Glutamatergic neuron (in vitro differentiated cells): ENCODE results near the gene VPS45. TPM values are rescaled to one million over a fixed set of nuclear protein-coding genes. Genes with fewer than 3 reads are reported as not detected.

Experiments used
- DNase-seq: peaks from one replicate; pipeline ENCODE4 v3.0.0; 2022
- H3K27ac Mint-ChIP-seq: one replicate; pipeline ENCODE4 v1.8.0; 2020; ENCODE audit warnings: mild to moderate bottlenecking, mixed read lengths, inconsistent platforms; ENCODE audit not compliant: unreplicated experiment
- H3K27me3 Mint-ChIP-seq: one replicate; pipeline ENCODE4 v1.8.0; 2020; ENCODE audit warnings: mild to moderate bottlenecking, moderate library complexity, mixed read lengths, inconsistent platforms; ENCODE audit not compliant: unreplicated experiment
- H3K36me3 Mint-ChIP-seq: one replicate; pipeline ENCODE4 v1.8.0; 2020; ENCODE audit warnings: mild to moderate bottlenecking, mixed read lengths, inconsistent platforms; ENCODE audit not compliant: unreplicated experiment
- H3K4me1 Mint-ChIP-seq: one replicate; pipeline ENCODE4 v1.8.0; 2020; ENCODE audit warnings: mild to moderate bottlenecking, low read depth, mixed read lengths, inconsistent platforms; ENCODE audit not compliant: unreplicated experiment
- H3K4me3 Mint-ChIP-seq: one replicate; pipeline ENCODE4 v1.8.0; 2020; ENCODE audit warnings: mild to moderate bottlenecking, mixed read lengths, inconsistent platforms; ENCODE audit not compliant: unreplicated experiment
- H3K9me3 Mint-ChIP-seq: one replicate; pipeline ENCODE4 v1.8.0; 2020; ENCODE audit warnings: mild to moderate bottlenecking, moderate library complexity, mixed read lengths, inconsistent platforms; ENCODE audit not compliant: unreplicated experiment
- CTCF ChIP-seq: fragments of 200-600 bp; sonication (generic); IDR thresholded peaks from one replicate; pipeline ENCODE4 v1.5.0; 2021; ENCODE audit not compliant: partially characterized antibody, unreplicated experiment
- total RNA-seq: library from RNA; stranded (reverse); fragmentation: NEBNext Ultra II Directional; extraction: Animal tissue kit (Norgen Biotek cat#: 25700); gene quantifications from one replicate; pipeline ENCODE4 v1.2.1, GENCODE V29; 2021; ENCODE audit not compliant: unreplicated experiment

VPS45 gene
- total RNA-seq, 1 donor from 2014 or later: 60.0 TPM

- peaks cover 20% of the 10 kb centered on the region for H3K27me3 Mint-ChIP-seq
- TF ChIP-seq CTCF: no peak
- H3K27ac Mint-ChIP-seq: peak overlapping the region; percentile 49
- H3K9me3 Mint-ChIP-seq: peaks cover 15% of the 10 kb centered on the region
- peaks cover 42% of the 10 kb centered on the region for H3K4me1 Mint-ChIP-seq
- H3K4me3 Mint-ChIP-seq: no peak overlapping the region
- peaks cover 9% of the 10 kb centered on the region for H3K36me3 Mint-ChIP-seq
- DNase-seq: no peak
Observed at GRCh38 chr1:150159550-150159949, 92.0 kb downstream of the VPS45 start.

GRCh38 chr1:150160964-150161621, 93.5 kb downstream of the VPS45 start:
- Mint-ChIP-seq H3K9me3 (peaks cover 13% of the 10 kb centered on the region), H3K4me3 (peak overlapping the region; percentile 14), H3K4me1 (peaks cover 54% of the 10 kb centered on the region), H3K27ac (peak overlapping the region; percentile 99), H3K27me3 (peaks cover 24% of the 10 kb centered on the region), H3K36me3 (peaks cover 7% of the 10 kb centered on the region)
- no peak for TF ChIP-seq CTCF
- no peak for DNase-seq

- Mint-ChIP-seq H3K27me3 (peaks cover 25% of the 10 kb centered on the region), H3K4me1 (peaks cover 54% of the 10 kb centered on the region), H3K36me3 (peaks cover 7% of the 10 kb centered on the region), H3K4me3 (peak overlapping the region; percentile 91), H3K27ac (peak overlapping the region; percentile 99), H3K9me3 (peaks cover 15% of the 10 kb centered on the region)
- no peak for DNase-seq
- no peak for TF ChIP-seq CTCF
Observed at GRCh38 chr1:150161747-150162581, 94.4 kb downstream of the VPS45 start.

GRCh38 chr1:150162582-150162861, 94.9 kb downstream of the VPS45 start:
- Mint-ChIP-seq H3K27me3 (peaks cover 25% of the 10 kb centered on the region), H3K4me3 (peak overlapping the region; percentile 91), H3K9me3 (peaks cover 15% of the 10 kb centered on the region), H3K36me3 (peaks cover 7% of the 10 kb centered on the region), H3K4me1 (peaks cover 54% of the 10 kb centered on the region), H3K27ac (peak overlapping the region; percentile 99)
- DNase-seq: no peak
- TF ChIP-seq CTCF: no peak
